K562 (cell line): Measurements from ENCODE around the gene NLRP7. TPM values are rescaled to one million over a fixed set of nuclear protein-coding genes. Genes with fewer than 3 reads are reported as not detected.
"Not testable (repeated sequence)": the region's sequence is repeated elsewhere in the genome, so short reads cannot be mapped to it uniquely, and the experiment has no call there.

Experiments used
- ATAC-seq: fragments of 200-7000 bp; cut with Tn5 transposase; 3 replicates; pipeline ENCODE4 v1.9.1; 2020; ENCODE audit warnings: moderate library complexity
- BruUV-seq: library from RNA; stranded (reverse); fragments of 400-500 nt; replicated peaks from 2 replicates; lab custom pipeline; 2021; lab: Mats Ljungman, UMichigan
- CTCF ChIA-PET: fragments of 300-600 bp; formaldehyde crosslinking; extraction: SDS; loops from one replicate; lab custom pipeline; 2021; ENCODE audit warnings: low intra/inter-chr PET ratio; lab: Yijun Ruan, JAX
- POLR2A ChIA-PET: fragments of 300-600, 350-650 bp; sonication (Branson Sonifier 250); formaldehyde crosslinking; extraction: SDS; loops from one replicate; lab custom pipeline; 2021; ENCODE audit warnings: antibody characterized with exemption, inconsistent platforms; lab: Yijun Ruan, JAX
- DNase-seq, 4 experiments: peaks; one replicate each; pipeline versions ENCODE4 v3.0.0 to v3.0.0-alpha.2; 2011 to 2018; ENCODE audit warnings: low spot score in 3 of 4, mixed read lengths in 3 of 4; ENCODE audit errors: extremely low read depth in 1 of 4
- FAIRE-seq: peaks from 2 replicates; lab custom pipeline; 2011; peaks lifted over from hg19 to GRCh38; lab: Jason Lieb, UNC
- H2AFZ ChIP-seq: 2 replicates; pipeline ENCODE4 v1.6.0; 2011; ENCODE audit warnings: low read depth, low read length, control low read depth, inconsistent platforms
- H3K27ac ChIP-seq: fragments of 200-600 bp; 3 replicates; pipeline ENCODE4 v1.8.0; 2011; ENCODE audit warnings: low read depth, mild to moderate bottlenecking, control low read depth, inconsistent platforms, low read length, moderate library complexity, mixed read lengths; ENCODE audit errors: extremely low read depth
- H3K27me3 ChIP-seq, 2 experiments: fragments of 300-600 bp in 1 of 2; 2 replicates in 1 of 2; 3 replicates in 1 of 2; pipeline versions ENCODE4 v1.6.0 to v1.8.0; 2011; ENCODE audit warnings: inconsistent platforms in 2 of 2, low read length in 2 of 2, mild to moderate bottlenecking in 1 of 2, mixed read lengths in 1 of 2, moderate library complexity in 1 of 2; ENCODE audit not compliant: control insufficient read depth in 2 of 2, insufficient read depth in 2 of 2
- H3K36me3 ChIP-seq: fragments of 300-600 bp; 3 replicates; pipeline ENCODE4 v1.8.0; 2011; ENCODE audit warnings: mild to moderate bottlenecking, low read length, inconsistent platforms; ENCODE audit not compliant: control insufficient read depth, insufficient read depth
- H3K4me1 ChIP-seq, 2 experiments: fragments of 200-600 bp in 1 of 2; replicated peaks in 1 of 2; 2 replicates in 1 of 2; 3 replicates in 1 of 2; pipeline versions ENCODE4 v1.5.1 to v1.8.0; 2011; ENCODE audit warnings: inconsistent platforms in 2 of 2, low read length in 2 of 2, mild to moderate bottlenecking in 1 of 2, mixed read lengths in 1 of 2, moderate library complexity in 1 of 2; ENCODE audit not compliant: control insufficient read depth in 2 of 2, insufficient read depth in 2 of 2
- H3K4me2 ChIP-seq: 2 replicates; pipeline ENCODE4 v1.6.1; 2011; ENCODE audit warnings: low read length, control low read depth, inconsistent platforms, mixed read lengths; ENCODE audit not compliant: insufficient read depth
- H3K4me3 ChIP-seq: fragments of 200-600 bp; sonication (generic), shearing (Covaris generic); 2 replicates; pipeline ENCODE4 v1.5.1; 2016; ENCODE audit warnings: control low read depth, inconsistent platforms
- H3K79me2 ChIP-seq: fragments of 200-600 bp; 3 replicates; pipeline ENCODE4 v1.8.0; 2011; ENCODE audit warnings: low read length, inconsistent platforms; ENCODE audit not compliant: control insufficient read depth, insufficient read depth
- H3K9ac ChIP-seq, 2 experiments: 2 replicates each; pipeline versions ENCODE4 v1.6.0 to v1.6.1; 2011; ENCODE audit warnings: low read depth in 2 of 2, low read length in 2 of 2, control low read depth in 1 of 2, inconsistent platforms in 1 of 2, mild to moderate bottlenecking in 1 of 2, mixed read lengths in 1 of 2; ENCODE audit not compliant: insufficient read depth in 1 of 2
- H3K9me1 ChIP-seq: one replicate; pipeline ENCODE4 v1.6.0; 2011; ENCODE audit warnings: inconsistent platforms, mild to moderate bottlenecking, low read length, moderate library complexity; ENCODE audit not compliant: control insufficient read depth, insufficient read depth
- H3K9me3 ChIP-seq: replicated peaks from 2 replicates; pipeline ENCODE4 v1.5.1; 2011; ENCODE audit warnings: low read depth, low read length, inconsistent platforms; ENCODE audit not compliant: control insufficient read depth, insufficient read depth
- H4K20me1 ChIP-seq: replicated peaks from 2 replicates; pipeline ENCODE4 v1.6.1; 2011; ENCODE audit warnings: low read length, inconsistent platforms, mixed read lengths; ENCODE audit not compliant: control insufficient read depth, insufficient read depth
- CBX2 ChIP-seq: fragments of 200-600 bp; sonication (generic); IDR thresholded peaks from one replicate; pipeline ENCODE4 v1.6.1; 2012; ENCODE audit warnings: mild to moderate bottlenecking, low read length, inconsistent platforms; ENCODE audit not compliant: insufficient read depth, poor library complexity, severe bottlenecking
- HNRNPUL1 ChIP-seq: fragments of 200-400 bp; formaldehyde crosslinking; IDR thresholded peaks from 2 replicates; pipeline ENCODE4 v1.6.1; 2017; ENCODE audit warnings: low read length
- IRF9 ChIP-seq: fragments of 450-650 bp; IDR thresholded peaks from 2 replicates; pipeline ENCODE4 v1.6.1; 2016; ENCODE audit warnings: missing biosample characterization, missing genetic modification characterization
- NCOR1 ChIP-seq: fragments of 450-650 bp; IDR thresholded peaks from 2 replicates; pipeline ENCODE4 v1.6.1; 2016; ENCODE audit warnings: mild to moderate bottlenecking, moderate library complexity
- NEUROD1 ChIP-seq: fragments of 150-350 bp; IDR thresholded peaks from 2 replicates; pipeline ENCODE4 v1.6.1; 2014; ENCODE audit warnings: borderline replicate concordance, low read length, low read depth; ENCODE audit not compliant: partially characterized antibody
- RCOR1 ChIP-seq, 2 experiments: IDR thresholded peaks; 2 replicates each; pipeline ENCODE4 v1.6.1; 2012; ENCODE audit warnings: low read depth in 2 of 2, low read length in 2 of 2, borderline replicate concordance in 1 of 2, improper control_type of control experiment in 1 of 2
- RUNX1 ChIP-seq: sonication (generic); IDR thresholded peaks from 2 replicates; pipeline ENCODE4 v1.6.1; 2016; ENCODE audit warnings: antibody characterized with exemption, low read depth
- STAG1 ChIP-seq: sonication (generic); formaldehyde crosslinking; IDR thresholded peaks from 2 replicates; pipeline ENCODE4 v1.5.0; 2020; ENCODE audit warnings: missing genetic modification reagents, borderline replicate concordance
- TCF7L2 ChIP-seq: fragments of 150-350 bp; IDR thresholded peaks from 2 replicates; pipeline ENCODE4 v1.6.1; 2016; ENCODE audit warnings: low read depth, mild to moderate bottlenecking, low read length, moderate library complexity
- ZFP91 ChIP-seq: sonication (generic); formaldehyde crosslinking; IDR thresholded peaks from 2 replicates; pipeline ENCODE4 v1.8.0; 2022; ENCODE audit warnings: mild to moderate bottlenecking, missing genetic modification reagents
- ZNF12 ChIP-seq: sonication (generic); formaldehyde crosslinking; IDR thresholded peaks from 2 replicates; pipeline ENCODE4 v1.4.0; 2020; ENCODE audit warnings: mild to moderate bottlenecking, missing genetic modification reagents
- WGBS: fragments of 100-300 bp; shearing (Covaris generic); methylation state at CpG from one replicate; pipeline ENCODE4 v1.1.6; 2016; ENCODE audit warnings: low coverage, mixed read lengths; ENCODE audit not compliant: insufficient coverage; ENCODE audit errors: missing lambda C conversion rate; 5-methylcytosine and 5-hydroxymethylcytosine counted together
- in situ Hi-C: fragments of 300-500 bp; cut with MboI; formaldehyde crosslinking; loops from 4 replicates; pipeline ENCODE4 v1.15.0; 2018; ENCODE audit warnings: inconsistent platforms, mixed read lengths
- intact Hi-C: fragments of 100-400 bp; cut with micrococcal nuclease; formaldehyde crosslinking; loops from 2 replicates; pipeline ENCODE4 v1.14.2; 2022
- polyA plus RNA-seq, 8 experiments: library from polyadenylated mRNA; depleted of rRNA in 4 of 8; stranded (reverse) in 5 of 8; unstranded in 3 of 8; fragments of >200 nt; fragmentation: Nextera tagmentation in 2 of 8; fragmentation: Illumina TruSeq in 1 of 8; extraction: Ambion mirVana in 2 of 8; extraction: Trizol in 1 of 8; gene quantifications; 2 replicates each; pipeline versions ENCODE4 v1.2.1 to v1.2.3, GENCODE V29; 2011 to 2014; ENCODE audit warnings: inconsistent platforms in 1 of 8, missing spikeins in 1 of 8
- total RNA-seq, 7 experiments: library from RNA; depleted of rRNA in 6 of 7; stranded (reverse); fragments of >200 nt in 6 of 7; fragmentation: Illumina TruSeq in 2 of 7; extraction: Trizol in 2 of 7; gene quantifications; 2 replicates each; pipeline versions ENCODE4 v1.2.1 to v1.2.3, GENCODE V29; 2011 to 2021; ENCODE audit warnings: low replicate concordance in 1 of 7
- TF ChIP-seq, protein P1 (sequence below): fragments of 450-650 bp; formaldehyde crosslinking; IDR thresholded peaks from 2 replicates; pipeline ENCODE4 v1.4.0; 2022; ENCODE audit warnings: missing genetic modification characterization

The NLRP7 gene
- total and polyA plus RNA-seq, 9 of the 15 experiments (the other 6 are each of a cell fraction or from before 2014, with no cell fraction given) = 0.03 to 0.22 (median 0.09) TPM; not detected in 3

DNA sequence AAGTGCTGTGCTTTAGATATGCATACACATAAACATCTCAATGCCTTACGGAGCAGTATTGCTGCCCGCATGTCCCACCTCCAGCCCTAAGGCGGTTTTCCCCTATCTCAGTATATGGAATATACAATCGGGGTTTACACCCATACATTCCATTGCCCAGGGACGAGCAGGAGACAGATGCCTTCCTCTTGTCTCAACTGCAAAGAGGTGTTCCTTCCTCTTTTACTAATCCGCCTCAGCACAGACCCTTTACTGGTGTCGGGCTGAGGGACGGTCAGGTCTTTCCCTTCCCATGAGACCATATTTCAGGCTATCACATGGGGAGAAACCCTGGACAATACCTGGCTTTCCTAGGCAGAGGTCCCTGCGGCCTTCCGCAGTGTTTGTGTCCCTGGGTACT lies 3.2 kb upstream of the NLRP7 start:
- H3K27me3 ChIP-seq, FAIRE-seq, POLR2A ChIA-PET, H3K4me3 ChIP-seq, intact Hi-C loops, ATAC-seq, H4K20me1 ChIP-seq, in situ Hi-C loops, H3K27ac ChIP-seq, CTCF ChIA-PET, H3K9me1 ChIP-seq, H3K79me2 ChIP-seq, H3K36me3 ChIP-seq, H2AFZ ChIP-seq, H3K9ac ChIP-seq, H3K4me2 ChIP-seq, BruUV-seq, H3K4me1 ChIP-seq, DNase-seq, H3K9me3 ChIP-seq: not testable (repeated sequence)
- WGBS = 20% methylated on average over 9 of the region's 10 CpGs

DNA sequence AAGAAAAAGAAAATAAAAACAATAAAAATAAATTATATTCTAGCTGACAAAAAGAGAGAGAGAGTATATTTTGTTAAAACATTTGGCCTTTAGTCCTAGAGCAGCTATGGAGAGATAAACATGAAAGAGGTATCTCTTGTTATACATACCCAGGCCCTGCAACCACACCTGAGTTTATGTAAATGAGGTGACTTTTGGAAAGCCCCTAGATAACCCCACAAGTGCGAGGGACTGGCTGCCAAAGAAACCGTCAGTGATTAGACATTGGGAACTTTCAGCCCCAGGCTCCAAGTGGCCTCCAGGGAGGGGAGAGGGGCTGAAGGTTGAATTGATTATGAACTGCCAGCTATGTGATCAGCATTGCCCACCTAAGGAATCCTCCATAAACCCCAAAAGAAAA lies 2.1 kb upstream of the NLRP7 start:
- in situ Hi-C loops (no loop called here), intact Hi-C loops (no loop called here)
- no peak overlapping the region for H2AFZ ChIP-seq
- WGBS = 18% methylated on average over 2 of the region's 2 CpGs
- FAIRE-seq = no peak
- H3K9me3 ChIP-seq = no peaks in the 10 kb centered on the region
- H3K27me3 ChIP-seq = peaks cover 0 to 4% of the 10 kb centered on the region in 2 experiments; a peak in 1 of 5 replicates
- no peaks in the 10 kb centered on the region for H4K20me1 ChIP-seq
- H3K4me1 ChIP-seq = peaks cover 9% of the 10 kb centered on the region in 2 experiments; a peak in 4 of 5 replicates
- H3K27ac ChIP-seq = no peak overlapping the region
- no peak for ATAC-seq
- H3K4me2 ChIP-seq = no peak overlapping the region
- BruUV-seq = no TSS peak
- H3K9me1 ChIP-seq = no peaks in the 10 kb centered on the region
- DNase-seq = no peak
- no peak overlapping the region for H3K4me3 ChIP-seq
- POLR2A ChIA-PET = interaction anchor here (0.6 kb wide), 1 partner anchor 58 kb away, joined by 3 read pairs; no protein-coding TSS in a partner anchor
- CTCF ChIA-PET = no interaction called here
- no peaks in the 10 kb centered on the region for H3K36me3 ChIP-seq
- no peak overlapping the region for H3K9ac ChIP-seq
- no peaks in the 10 kb centered on the region for H3K79me2 ChIP-seq
- no peak for TF ChIP-seq ZFP91
- no peak for TF ChIP-seq CBX2
- no peak for TF ChIP-seq NEUROD1
- TF ChIP-seq NCOR1 = no peak
- TF ChIP-seq ZNF12 (CRISPR knock-in tag) = no peak
- TF ChIP-seq TCF7L2 = no peak
- TF ChIP-seq IRF9 (tag) = no peak
- no peak for TF ChIP-seq RUNX1
- TF ChIP-seq, protein P1, sequence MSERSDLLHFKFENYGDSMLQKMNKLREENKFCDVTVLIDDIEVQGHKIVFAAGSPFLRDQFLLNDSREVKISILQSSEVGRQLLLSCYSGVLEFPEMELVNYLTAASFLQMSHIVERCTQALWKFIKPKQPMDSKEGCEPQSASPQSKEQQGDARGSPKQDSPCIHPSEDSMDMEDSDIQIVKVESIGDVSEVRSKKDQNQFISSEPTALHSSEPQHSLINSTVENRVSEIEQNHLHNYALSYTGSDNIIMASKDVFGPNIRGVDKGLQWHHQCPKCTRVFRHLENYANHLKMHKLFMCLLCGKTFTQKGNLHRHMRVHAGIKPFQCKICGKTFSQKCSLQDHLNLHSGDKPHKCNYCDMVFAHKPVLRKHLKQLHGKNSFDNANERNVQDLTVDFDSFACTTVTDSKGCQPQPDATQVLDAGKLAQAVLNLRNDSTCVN = no peak
- no peak for TF ChIP-seq HNRNPUL1
- TF ChIP-seq STAG1 (CRISPR knock-in tag) = no peak
- no peak for TF ChIP-seq RCOR1 (IDR thresholded peaks at IDR 0.05; ENCODE audit: borderline replicate concordance in 1 of 2, low read depth in 2 of 2, low read length in 2 of 2)
